ENCODE measurements around the gene GALNT17. TPM values are rescaled to one million over a fixed set of nuclear protein-coding genes. Genes with fewer than 3 reads are reported as not detected.

The GALNT17 gene
- total RNA-seq, 2 experiments from 2014 or later = not detected

GRCh38 chr7:71345117-71345884, 213.4 kb downstream of the GALNT17 start:
- H3K4me1 Mint-ChIP-seq (ENCODE audit: low read depth) = no peaks in the 10 kb centered on the region
- H3K4me3 Mint-ChIP-seq = no peak overlapping the region
- Histone ChIP-seq H3K9me3 (ENCODE audit: control insufficient read depth in 1 of 2, insufficient read depth in 1 of 2, low read length in 2 of 2) (no peaks in the 10 kb centered on the region), H3K4me3 (ENCODE audit: low read length) (no peak overlapping the region), H3K27ac (ENCODE audit: low read depth in 1 of 2, low read length in 2 of 2) (no peak overlapping the region), H3K27me3 (ENCODE audit: control insufficient read depth in 1 of 2, insufficient read depth in 2 of 2, low read length in 2 of 2) (no peaks in the 10 kb centered on the region), H3K36me3 (ENCODE audit: insufficient read depth, low read length) (no peaks in the 10 kb centered on the region), H3K4me1 (ENCODE audit: insufficient read depth, low read length) (no peaks in the 10 kb centered on the region)
- ChIA-PET CTCF (no interaction called here), POLR2A (no interaction called here)
- no peaks in the 10 kb centered on the region for H3K36me3 Mint-ChIP-seq (ENCODE audit: low read depth)
- no peak overlapping the region for H3K27ac Mint-ChIP-seq
- intact Hi-C loops (cut with DNase I, micrococcal nuclease) = no loop called here
- TF ChIP-seq, protein P1, sequence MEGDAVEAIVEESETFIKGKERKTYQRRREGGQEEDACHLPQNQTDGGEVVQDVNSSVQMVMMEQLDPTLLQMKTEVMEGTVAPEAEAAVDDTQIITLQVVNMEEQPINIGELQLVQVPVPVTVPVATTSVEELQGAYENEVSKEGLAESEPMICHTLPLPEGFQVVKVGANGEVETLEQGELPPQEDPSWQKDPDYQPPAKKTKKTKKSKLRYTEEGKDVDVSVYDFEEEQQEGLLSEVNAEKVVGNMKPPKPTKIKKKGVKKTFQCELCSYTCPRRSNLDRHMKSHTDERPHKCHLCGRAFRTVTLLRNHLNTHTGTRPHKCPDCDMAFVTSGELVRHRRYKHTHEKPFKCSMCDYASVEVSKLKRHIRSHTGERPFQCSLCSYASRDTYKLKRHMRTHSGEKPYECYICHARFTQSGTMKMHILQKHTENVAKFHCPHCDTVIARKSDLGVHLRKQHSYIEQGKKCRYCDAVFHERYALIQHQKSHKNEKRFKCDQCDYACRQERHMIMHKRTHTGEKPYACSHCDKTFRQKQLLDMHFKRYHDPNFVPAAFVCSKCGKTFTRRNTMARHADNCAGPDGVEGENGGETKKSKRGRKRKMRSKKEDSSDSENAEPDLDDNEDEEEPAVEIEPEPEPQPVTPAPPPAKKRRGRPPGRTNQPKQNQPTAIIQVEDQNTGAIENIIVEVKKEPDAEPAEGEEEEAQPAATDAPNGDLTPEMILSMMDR (IDR thresholded peaks at IDR 0.05) = no peak
- no peaks in the 10 kb centered on the region for H3K27me3 Mint-ChIP-seq
- ATAC-seq (ENCODE audit: poor library complexity) = no peak
- H3K9me3 Mint-ChIP-seq = peaks cover 14% of the 10 kb centered on the region
- DNase-seq = no peak

- ATAC-seq (ENCODE audit: poor library complexity) (no peak), DNase-seq (no peak)
- intact Hi-C loops (cut with DNase I, micrococcal nuclease) = no loop called here
- Mint-ChIP-seq H3K4me1 (ENCODE audit: low read depth) (no peaks in the 10 kb centered on the region), H3K4me3 (no peak overlapping the region), H3K27me3 (no peaks in the 10 kb centered on the region), H3K27ac (no peak overlapping the region), H3K36me3 (ENCODE audit: low read depth) (no peaks in the 10 kb centered on the region), H3K9me3 (peaks cover 28% of the 10 kb centered on the region)
- Histone ChIP-seq H3K36me3 (ENCODE audit: insufficient read depth, low read length) (no peaks in the 10 kb centered on the region), H3K9me3 (ENCODE audit: control insufficient read depth in 1 of 2, insufficient read depth in 1 of 2, low read length in 2 of 2) (no peaks in the 10 kb centered on the region), H3K4me3 (ENCODE audit: low read length) (no peak overlapping the region), H3K4me1 (ENCODE audit: insufficient read depth, low read length) (no peaks in the 10 kb centered on the region), H3K27ac (ENCODE audit: low read depth in 1 of 2, low read length in 2 of 2) (no peak overlapping the region), H3K27me3 (ENCODE audit: control insufficient read depth in 1 of 2, insufficient read depth in 2 of 2, low read length in 2 of 2) (no peaks in the 10 kb centered on the region)
- POLR2A ChIA-PET = no interaction called here
- CTCF ChIA-PET = no interaction called here
- TF ChIP-seq, protein P1 (IDR thresholded peaks at IDR 0.05) = no peak
Measured at GRCh38 chr7:71348821-71349681, 217.1 kb downstream of the GALNT17 start.

GRCh38 chr7:71349682-71350481, 217.9 kb downstream of the GALNT17 start:
- H3K27me3 ChIP-seq (ENCODE audit: control insufficient read depth in 1 of 2, insufficient read depth in 2 of 2, low read length in 2 of 2) = no peaks in the 10 kb centered on the region
- no peak overlapping the region for H3K4me3 ChIP-seq (ENCODE audit: low read length)
- ChIA-PET POLR2A (no interaction called here), CTCF (no interaction called here)
- intact Hi-C loops (cut with DNase I, micrococcal nuclease) = no loop called here
- no peak overlapping the region for H3K27ac ChIP-seq (ENCODE audit: low read depth in 1 of 2, low read length in 2 of 2)
- no peaks in the 10 kb centered on the region for H3K9me3 ChIP-seq (ENCODE audit: control insufficient read depth in 1 of 2, insufficient read depth in 1 of 2, low read length in 2 of 2)
- no peaks in the 10 kb centered on the region for H3K36me3 ChIP-seq (ENCODE audit: insufficient read depth, low read length)
- Mint-ChIP-seq H3K36me3 (ENCODE audit: low read depth) (no peaks in the 10 kb centered on the region), H3K27me3 (no peaks in the 10 kb centered on the region), H3K9me3 (peaks cover 22% of the 10 kb centered on the region), H3K4me1 (ENCODE audit: low read depth) (no peaks in the 10 kb centered on the region), H3K27ac (no peak overlapping the region), H3K4me3 (no peak overlapping the region)
- ATAC-seq (ENCODE audit: poor library complexity) (no peak), DNase-seq (no peak)
- H3K4me1 ChIP-seq (ENCODE audit: insufficient read depth, low read length) = no peaks in the 10 kb centered on the region
- TF ChIP-seq, protein P1 (IDR thresholded peaks at IDR 0.05) = no peak
